H4 (cell line): Measurements from ENCODE around the gene TRAF3. TPM values are rescaled to one million over a fixed set of nuclear protein-coding genes. Genes with fewer than 3 reads are reported as not detected.
A peak's percentile ranks its signal among the peaks of the same experiment; 100 is the strongest.

Source experiments
- DNase-seq: peaks from one replicate; pipeline ENCODE4 v3.0.0-alpha.2; 2015; ENCODE audit warnings: low spot score
- total RNA-seq: library from RNA; depleted of rRNA; stranded (reverse); fragments of >200 nt; shearing (Covaris generic); gene quantifications from 2 replicates; pipeline ENCODE4 v1.2.3, GENCODE V29; 2014

The TRAF3 gene
- total RNA-seq, 1 experiment from 2014 or later, result 15.2 TPM

DNA sequence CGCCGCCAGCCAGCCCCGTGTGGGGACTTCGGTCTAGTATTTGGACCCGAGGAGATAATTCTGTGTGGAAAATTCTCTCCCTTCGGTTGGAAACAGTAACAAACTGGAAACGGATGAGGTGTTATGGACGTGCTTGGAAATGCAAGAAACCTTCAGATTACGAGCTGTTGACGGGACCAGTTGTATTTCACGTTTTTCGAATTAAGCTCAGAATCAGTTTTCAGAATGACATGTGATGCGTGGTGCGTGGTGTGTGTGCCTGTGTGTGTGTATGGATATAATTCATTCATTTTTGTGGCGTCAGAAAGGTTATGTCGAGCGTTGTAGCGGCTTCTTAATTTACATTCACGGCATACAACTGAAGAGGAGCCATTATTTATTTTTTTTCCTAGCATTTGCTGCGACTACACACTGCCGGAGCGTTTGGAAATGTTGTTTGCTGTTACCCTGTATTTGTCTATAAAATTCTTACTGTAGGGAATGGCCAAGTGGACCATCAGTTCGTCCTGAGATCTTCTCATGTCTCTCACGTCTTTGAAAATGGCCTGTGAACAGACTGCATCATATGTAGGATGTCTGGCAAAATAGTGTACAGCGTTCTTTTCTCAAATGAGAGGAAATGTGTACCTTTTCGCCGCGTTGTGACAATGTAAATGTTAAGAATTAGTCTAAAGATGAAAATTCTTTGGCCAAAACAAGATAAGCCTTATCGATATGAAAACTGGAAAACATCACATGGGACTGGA lies 1.3 kb downstream of the TRAF3 start:
- no peak for DNase-seq

DNA sequence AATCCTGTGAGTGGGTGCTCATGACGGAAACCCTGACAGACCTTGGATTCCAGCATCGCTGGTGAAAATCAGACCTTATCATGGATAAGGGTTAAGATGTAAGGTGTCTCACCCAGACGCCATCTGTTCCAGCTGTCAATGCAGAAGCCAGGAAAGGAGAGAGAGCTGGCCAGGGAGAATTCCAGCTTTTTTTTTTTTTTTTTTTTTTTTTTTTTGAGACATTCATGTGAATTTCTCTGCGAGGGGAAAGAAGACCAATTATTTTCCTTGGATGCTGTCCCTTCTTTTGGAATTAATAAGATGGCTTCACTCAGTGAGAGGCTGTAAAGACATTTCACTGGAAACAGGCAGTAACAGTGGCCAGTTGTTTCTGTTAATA lies 1.8 kb downstream of the TRAF3 start:
- DNase-seq, result no peak

DNA sequence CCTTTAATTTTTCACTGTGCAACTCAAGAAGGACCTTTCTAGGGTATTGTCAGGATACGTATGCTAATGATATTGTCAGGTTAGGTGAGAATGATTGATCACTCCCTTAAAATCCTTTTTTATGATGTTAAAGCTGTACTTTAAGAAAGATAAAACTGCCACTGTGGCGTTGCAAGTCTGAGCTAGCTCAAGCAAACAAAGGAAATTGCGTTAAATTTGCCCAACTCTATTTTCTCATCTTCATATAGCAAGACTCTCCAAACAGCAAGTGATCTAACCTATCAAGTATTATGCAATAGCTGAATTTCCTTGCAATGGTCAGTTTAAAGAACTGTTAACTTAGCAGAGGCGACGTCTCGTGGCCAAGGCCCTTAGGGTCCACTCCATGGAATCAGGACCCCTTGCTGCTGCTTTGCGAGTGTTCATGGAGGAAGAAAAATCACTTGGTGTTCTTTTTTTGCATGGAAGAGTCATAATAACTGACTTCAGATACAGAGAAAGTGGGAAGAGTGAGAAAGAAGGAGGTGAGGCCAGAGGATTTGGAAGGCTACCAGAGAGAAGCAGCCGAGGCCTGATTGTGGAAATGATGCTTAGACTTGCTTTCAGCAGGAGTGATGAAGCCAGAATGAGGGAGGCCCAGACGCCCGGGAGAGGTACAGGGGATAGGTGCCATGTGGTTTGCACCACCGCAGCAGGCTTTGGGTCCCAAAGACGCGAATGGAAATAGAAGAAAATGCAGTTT lies 2.5 kb downstream of the TRAF3 start:
- DNase-seq, result no peak

DNA sequence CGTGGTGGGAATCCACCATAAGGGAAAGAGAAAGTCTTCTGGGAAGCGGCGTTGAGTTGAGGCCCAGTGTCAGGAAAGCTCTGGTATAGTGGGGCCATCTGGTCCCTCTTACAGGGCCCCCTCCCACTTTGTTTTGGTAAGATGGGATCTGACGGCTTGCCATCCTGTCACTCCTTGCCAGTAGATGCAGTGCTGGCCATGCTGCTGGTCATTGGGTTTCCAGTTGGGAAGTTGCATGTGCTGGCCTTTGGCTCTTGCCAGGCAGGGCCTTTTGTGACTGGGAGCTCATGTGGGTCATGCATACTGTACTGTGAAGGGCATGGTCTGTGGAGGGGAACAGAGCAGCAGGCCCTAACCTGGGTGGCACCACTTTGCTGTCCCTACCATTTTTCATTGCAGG lies 3.8 kb downstream of the TRAF3 start:
- DNase-seq, result no peak

DNA sequence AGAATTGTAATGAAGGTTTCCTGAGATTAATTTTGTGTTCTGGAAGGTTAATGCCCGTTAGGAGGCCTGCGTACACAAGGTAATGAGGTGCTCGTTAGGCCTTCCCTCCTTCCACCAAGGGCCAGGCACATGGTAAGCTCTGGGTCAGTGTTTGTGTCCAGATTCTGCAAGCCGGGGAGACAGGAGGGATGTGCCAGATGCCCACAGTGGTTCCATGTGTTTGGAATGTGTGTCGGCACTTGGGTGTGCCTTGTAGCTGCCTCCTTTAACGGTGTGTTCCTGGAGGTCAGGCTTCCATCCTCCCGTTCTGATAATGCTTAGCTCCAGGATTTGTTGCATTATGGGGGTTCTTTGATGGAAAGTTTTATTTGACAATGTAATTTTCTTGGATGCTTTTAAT lies 5.7 kb downstream of the TRAF3 start:
- DNase-seq, result no peak

DNA sequence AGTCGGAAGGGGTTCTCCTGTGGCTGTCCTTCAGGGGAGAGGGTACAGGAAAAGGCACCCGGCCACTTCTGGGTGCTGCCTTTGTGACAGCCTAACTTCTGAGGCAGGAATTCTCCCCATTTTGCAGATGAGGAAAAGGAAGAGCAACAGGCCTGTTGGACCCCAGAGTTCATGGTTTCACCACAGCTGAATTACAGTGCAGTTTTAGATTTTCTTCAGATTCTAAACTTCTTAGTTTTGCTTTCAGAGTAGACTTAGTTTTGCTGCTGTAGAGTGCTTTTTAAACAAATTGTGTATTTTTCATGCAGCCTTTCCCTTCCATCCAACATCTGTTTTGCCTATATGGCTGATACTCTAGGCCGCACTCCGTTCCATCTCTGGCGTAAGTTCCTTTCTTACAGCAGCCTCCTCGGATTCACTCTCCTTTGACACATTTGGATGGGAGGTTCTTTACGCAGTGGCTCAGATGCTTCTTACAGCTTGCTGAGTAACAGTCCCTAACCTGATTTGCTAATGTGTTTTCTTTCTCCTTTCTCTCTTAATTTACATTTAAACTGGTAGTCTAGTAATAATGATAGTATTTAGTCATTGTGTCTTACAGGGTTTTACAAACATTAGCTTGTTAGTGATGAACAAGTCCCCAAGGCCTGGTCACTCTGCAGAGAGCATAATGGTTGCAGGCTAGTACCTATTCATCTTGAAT lies 7.8 kb downstream of the TRAF3 start:
- DNase-seq, result no peak

DNA sequence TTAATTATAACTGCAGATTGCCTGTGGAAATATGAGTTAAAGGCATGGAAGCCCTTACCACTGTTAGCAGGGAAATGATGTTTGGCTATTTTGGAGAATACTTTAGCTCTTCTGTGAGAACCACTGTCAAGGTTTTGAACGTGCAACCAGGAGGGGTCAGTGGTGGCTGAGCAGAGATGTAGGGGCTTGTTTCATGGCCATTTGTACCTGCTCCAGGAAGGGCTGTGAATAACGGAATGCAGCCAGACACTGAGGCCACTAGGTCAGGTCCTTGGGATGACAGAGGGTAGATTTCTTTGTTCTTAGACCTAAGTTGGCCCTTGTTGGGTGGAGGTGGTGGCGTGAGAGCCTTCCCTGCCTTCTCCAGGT lies 8.3 kb downstream of the TRAF3 start:
- DNase-seq, result no peak

DNA sequence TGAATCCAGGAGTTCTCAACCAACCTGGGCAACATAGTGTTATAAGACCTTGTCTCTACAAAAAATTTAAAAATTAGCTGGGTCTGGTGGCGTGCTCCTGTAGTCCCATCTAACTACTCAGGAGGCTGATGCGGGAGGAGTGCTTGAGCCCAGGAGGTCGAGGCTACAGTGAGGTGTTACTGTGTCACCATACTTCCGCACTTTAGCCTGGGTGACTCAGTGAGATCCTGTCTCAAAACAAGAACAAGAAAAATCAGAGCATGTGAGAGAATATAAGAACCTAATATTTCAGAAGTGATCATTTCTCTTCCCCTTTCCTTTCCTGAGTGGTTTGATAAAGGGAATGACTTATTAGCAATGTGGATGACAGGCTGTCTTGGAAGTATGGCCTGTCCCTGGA lies 9.5 kb downstream of the TRAF3 start:
- no peak for DNase-seq

DNA sequence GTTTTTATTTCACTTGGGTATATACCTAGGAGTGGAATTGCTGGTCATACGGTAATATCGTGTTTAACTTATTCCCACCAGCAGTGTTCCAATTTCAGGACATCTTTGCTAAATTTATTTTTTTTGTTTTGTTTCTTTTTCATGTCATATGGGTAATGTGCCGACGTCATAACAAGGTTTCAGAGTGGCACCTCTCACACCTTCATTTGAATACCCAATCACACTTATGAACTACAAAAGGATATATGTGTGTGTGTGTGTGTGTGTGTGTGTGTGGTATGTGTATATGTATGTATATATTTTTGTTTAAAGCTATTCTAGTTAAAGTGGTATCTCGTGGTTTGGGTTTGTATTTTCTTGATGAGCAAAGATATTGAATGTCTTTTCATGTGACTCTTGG lies 12.1 kb downstream of the TRAF3 start:
- no peak for DNase-seq

DNA sequence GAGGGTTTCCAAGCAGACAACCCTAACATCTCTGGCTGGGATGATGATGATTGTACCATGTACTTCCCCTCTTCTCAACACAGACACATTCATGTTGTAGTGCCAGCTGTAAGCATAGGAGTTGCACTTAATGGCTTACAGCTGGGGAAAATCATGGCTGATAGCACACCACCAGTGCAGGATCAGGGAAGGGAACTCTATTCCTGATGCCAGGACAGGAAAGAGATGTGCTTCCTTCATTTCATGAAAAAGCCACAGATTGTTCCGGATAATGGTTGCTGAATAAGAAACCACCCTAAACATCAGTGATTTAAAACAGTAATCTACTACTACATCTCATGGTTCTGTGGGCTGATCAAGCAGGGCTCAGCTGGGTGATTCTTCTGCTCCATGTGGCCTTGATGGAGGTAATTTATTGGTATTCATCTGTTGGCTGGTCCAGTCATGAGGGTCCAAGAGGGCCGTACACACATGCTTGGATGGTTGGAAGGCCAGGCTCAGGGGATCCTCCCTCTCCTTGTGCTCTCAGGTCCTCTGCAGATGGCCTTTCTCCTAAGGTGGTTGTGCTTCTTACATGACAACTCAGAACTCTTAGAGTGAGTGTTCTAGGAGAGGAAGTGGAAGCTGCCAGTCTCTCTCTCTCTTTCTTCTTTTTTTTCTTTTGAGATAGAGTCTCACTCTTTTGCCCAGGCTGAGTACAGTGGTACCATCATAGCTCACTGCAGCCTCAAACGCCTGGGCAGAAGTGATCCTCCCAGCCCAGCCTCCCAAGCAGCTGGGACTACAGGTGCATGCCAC lies 16.5 kb downstream of the TRAF3 start:
- DNase-seq, result no peak

DNA sequence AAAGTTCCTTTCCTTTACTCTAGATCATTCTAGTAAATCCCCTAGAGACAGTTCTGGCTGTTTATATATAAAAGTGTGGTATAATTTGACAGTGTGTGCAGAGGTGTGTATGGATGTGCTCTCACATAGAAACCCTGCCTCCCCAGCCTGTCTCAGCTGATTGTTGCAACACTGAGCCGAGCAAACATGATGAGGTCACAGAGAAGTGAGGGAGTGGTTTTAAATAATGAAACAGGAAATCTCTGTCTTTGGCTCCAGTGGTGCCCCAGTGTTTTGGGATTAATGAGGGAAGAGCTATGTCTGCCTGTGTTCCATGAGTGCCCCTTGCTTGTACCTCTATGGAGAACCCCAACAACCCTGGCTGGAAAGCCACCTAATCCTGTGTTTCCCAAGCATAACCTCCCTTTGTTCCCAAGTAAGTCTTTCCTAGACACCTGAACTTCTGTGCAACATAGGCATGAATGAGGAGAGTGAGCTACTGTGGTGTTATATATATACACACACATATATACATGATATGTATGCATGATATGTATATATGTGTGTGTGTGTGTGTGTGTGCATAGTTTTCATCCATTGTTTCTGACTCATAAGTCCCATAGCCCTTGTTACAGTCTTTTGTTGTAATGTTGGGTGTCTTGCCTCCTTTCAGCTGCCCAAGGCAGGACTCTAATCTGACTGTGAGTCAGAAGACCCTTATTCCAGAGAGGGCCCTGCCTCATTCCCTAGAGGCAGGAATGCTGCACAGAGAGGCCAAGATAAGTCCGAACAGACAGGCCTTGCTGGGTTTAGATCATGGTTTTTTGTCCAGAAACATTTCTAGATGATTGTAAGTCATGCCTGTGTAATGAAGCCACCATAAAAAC lies 18.0 kb downstream of the TRAF3 start:
- DNase-seq, result peak; percentile 78

DNA sequence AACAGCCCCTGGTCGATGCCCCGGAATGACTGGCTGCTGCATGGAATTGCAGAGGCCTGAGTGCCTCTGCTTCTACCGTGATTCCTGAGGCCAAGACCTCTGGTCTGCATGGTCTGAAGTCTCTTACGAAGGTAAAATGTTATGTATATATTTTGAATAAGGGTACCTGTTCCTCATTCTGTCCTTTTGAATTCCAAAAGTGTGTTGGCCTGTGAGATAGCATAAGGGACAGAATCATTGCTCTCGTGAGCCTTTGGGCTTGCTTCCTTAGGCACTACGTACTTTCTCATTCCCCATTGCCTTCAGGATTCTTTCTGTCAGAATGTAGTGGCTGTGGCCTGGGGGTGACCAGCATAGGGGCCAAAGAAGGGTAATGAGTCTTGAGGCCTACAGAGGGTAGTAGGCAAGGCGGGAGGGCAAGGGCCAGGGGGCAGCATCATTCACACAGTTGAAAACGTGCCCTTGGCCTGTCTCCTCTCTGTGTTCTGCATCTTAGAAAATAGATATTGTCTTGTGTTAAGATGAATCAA lies 19.5 kb downstream of the TRAF3 start:
- no peak for DNase-seq

DNA sequence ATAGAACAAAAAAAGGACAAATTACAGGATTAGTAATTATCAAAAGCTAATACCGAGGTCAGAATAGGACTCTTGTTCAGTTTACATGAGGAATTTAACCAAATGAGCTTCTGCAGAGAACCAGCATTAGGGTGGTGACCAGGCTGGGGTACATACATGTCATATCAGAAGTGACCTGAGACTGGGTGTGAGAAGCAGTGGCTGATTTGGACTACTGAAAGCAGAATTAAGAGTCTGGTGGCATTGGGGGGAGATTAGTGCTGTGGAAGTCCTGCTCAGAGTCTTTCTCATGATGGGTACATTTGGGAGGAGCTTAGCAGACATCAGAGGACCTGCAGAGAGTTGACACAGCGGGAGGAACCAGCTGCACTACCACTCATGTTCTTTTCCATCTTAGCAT lies 21.7 kb downstream of the TRAF3 start:
- DNase-seq, result no peak

DNA sequence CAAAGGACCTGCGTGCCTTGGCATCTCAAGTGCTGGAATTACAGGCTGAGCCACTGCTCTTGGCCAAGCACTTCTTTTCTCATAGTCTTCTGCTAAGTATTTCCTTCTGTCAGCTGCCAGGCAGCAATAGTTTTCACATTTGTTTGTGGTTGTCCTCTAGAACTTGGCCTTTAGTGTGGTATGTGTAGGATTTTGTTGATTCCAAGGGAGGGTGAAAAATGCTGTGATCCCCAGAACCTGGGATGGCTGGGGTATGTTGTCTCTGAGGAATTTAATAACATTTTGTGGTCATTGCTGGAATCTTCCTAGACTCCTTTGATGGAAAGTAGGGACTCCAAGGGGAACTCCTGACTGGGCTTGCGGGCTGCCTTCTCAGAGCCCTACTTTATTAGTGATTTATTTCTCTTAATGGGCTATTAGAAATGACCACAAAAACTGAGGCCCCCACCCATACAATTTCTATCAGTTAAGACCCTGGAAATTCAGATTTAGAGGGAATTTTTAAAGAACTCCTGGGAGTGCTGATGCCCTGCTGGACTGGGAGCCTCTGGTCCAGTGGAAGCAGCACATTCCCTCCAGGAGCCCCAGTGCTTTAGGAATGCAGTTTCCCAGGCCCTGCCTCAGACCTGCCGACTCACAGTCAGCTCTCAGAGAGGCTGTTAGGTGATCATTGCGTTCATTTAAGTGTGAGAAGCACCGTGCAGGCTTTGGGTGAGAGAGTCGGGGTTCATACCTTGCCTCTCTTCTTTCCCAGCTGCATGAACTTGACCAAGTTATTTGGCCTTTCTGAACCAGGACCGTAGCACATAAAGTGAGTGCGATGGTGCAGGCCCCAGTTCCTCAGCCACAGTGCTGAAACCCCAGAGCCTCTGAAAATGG lies 22.7 kb downstream of the TRAF3 start:
- peak; percentile 35 for DNase-seq

DNA sequence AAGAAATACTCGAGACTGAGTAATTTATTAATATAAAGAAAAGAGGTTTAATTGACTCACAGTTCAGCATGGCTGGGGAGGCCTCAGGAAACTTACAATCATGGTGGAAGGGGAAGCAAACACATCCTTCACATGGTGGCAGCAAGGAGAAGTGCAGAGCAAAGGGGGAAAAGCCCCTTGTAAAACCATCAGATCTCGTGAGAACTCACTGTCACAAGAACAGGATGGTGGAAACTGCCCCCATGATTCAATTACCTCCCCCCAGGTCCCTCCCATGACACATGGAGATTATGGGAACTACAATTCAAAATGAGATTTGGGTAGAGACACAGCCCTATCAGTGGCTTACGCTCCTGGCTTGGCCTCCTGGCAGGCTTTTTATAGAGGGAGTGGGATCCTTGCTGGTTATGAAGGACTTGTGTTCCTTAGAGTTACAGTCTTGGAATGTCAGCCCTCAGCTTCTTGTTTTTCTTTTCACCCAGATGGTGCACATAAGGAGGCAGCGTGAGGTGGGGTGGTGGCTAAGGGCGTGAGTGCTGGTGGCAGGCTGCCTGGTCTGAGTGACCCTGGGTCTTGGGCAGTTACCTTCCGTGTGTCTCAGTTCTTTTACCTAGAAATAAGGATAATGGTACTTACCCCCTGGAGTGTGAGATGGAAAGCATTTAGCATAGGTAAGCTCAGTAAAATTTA lies 25.7 kb downstream of the TRAF3 start:
- no peak for DNase-seq

DNA sequence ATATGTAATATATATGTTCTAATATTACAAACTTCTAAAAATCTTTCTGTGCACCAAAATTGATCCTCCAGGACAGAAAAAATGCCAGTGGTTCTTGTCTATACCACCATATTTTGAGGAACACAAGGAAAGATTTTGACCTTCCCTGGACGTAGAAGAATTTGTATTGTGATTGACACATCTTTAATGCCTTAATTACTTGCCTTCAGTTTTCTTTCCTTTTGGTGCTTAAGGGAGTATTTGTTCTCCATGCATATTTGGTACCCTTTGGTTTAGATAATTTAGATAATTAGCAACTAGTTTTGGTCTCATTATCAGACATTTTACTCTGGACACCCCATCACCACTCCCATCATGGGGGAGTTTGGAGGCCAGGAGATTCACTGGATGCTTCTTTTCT lies 27.6 kb downstream of the TRAF3 start:
- DNase-seq, result no peak

DNA sequence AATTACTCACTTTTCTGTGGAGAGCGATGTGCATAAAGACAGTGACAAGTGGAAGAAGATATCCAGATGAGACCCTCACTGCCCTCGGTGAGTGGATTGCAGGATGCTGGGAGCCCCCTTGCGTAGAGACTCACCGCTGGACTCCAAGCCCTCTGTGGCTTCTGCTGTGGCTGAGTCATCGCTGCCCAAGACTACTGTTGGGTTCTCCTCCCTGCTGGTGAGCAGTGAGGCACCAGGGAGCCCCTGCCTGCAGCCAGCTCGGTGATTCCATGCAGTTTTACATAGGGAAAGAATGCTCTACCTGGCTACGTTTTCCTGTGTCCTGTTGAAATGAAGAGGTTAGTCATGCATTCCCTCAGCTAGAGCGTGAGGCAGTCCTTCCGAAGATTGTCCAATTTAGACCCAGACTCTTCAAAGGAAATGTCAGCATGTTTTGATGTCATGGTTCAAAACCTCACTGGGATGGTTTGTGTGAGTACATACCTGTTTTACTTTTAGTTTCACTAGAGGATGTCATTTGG lies 28.2 kb downstream of the TRAF3 start:
- DNase-seq, result peak; percentile 47

DNA sequence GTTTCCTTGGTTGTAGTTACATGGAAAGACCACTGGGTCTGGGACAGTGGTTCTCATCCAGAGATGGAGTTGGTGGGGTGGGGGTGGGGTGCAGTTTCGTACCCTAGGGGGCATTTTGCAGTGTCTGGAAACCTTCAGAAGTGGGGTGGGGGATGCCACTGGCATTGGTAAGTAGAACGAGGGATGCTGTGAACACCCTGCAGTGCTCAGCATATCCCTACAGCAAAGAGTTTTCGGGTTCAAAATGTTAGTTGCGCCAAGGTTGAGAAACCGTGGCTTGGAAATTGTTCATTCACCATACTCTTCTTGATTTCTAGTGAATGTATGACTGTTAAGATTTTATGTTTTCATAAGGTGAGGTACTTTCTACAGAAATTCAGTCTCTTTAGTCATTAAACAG lies 28.7 kb downstream of the TRAF3 start:
- no peak for DNase-seq

DNA sequence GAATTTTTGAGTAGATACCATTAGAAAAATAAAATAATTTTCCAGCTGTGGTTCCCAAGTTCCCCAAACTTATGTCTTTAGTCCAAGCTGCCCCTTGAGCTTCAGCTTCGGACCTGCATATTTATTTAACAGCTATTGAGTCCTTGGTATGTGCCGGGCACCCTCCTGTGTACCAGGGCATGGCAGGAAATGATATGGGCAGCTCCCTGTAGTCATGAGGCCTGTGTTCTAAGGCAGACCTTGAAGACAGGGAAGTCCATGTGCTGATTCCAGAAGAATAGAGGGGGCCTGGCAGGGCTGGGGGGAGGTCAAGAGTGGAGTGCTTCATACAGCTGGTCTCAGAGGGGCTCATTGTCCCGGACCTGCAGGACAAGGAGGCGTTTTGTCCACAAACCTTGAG lies 29.2 kb downstream of the TRAF3 start:
- no peak for DNase-seq
